NB4 (cell line): ENCODE data around the gene CST6.
"Not testable (repeated sequence)": the region's sequence is repeated elsewhere in the genome, so short reads cannot be mapped to it uniquely, and the experiment has no call there.

Experiments used
- DNase-seq: peaks from one replicate; pipeline ENCODE4 v3.0.0; 2010; ENCODE audit warnings: low read depth
- H3K4me3 ChIP-seq: one replicate; pipeline ENCODE4 v1.5.1; 2011; ENCODE audit warnings: mild to moderate bottlenecking, low read depth, low read length, moderate library complexity
- MYC ChIP-seq: IDR thresholded peaks from 2 replicates; pipeline ENCODE4 v1.6.1; 2011; ENCODE audit warnings: low read depth, low read length
- POLR2A ChIP-seq: IDR thresholded peaks from 2 replicates; pipeline ENCODE4 v1.6.1; 2011; ENCODE audit warnings: mild to moderate bottlenecking; ENCODE audit not compliant: insufficient read length; ENCODE audit errors: extremely low read depth
- TF ChIP-seq, protein P1 (sequence below): IDR thresholded peaks from 2 replicates; pipeline ENCODE4 v1.6.1; 2011; ENCODE audit warnings: low read depth, low read length
- TF ChIP-seq, protein P2 (sequence below): IDR thresholded peaks from one replicate; pipeline ENCODE4 v1.5.1; 2012; ENCODE audit warnings: low read depth, low read length

CST6 gene

GRCh38 chr11:66016793-66017177 is 5.0 kb downstream of the CST6 start:
- DNase-seq = no peak
- TF ChIP-seq POLR2A (no peak), MYC (no peak)
- TF ChIP-seq, protein P1, sequence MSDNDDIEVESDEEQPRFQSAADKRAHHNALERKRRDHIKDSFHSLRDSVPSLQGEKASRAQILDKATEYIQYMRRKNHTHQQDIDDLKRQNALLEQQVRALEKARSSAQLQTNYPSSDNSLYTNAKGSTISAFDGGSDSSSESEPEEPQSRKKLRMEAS = no peak
- TF ChIP-seq, protein P2, sequence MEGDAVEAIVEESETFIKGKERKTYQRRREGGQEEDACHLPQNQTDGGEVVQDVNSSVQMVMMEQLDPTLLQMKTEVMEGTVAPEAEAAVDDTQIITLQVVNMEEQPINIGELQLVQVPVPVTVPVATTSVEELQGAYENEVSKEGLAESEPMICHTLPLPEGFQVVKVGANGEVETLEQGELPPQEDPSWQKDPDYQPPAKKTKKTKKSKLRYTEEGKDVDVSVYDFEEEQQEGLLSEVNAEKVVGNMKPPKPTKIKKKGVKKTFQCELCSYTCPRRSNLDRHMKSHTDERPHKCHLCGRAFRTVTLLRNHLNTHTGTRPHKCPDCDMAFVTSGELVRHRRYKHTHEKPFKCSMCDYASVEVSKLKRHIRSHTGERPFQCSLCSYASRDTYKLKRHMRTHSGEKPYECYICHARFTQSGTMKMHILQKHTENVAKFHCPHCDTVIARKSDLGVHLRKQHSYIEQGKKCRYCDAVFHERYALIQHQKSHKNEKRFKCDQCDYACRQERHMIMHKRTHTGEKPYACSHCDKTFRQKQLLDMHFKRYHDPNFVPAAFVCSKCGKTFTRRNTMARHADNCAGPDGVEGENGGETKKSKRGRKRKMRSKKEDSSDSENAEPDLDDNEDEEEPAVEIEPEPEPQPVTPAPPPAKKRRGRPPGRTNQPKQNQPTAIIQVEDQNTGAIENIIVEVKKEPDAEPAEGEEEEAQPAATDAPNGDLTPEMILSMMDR = no peak
- no peak overlapping the region for H3K4me3 ChIP-seq

DNA sequence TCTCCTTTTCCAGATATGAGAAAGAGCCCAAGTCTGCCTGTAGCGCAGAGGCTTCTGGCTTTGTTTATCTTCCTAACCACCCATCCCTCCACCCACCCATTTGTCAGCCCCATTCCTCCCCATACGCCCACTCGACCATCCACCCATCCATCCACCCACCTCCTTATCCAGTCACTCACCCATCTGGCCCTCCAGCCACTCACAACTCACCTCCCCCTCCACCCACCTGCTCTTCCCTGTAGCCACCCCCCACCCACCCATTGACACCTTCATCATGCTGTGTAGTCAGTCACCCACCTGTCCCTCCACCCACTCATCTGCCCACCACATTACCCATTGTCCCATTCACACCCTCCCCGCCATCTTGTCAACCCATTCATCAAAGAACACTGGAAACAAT is 5.5 kb downstream of the CST6 start:
- no peak overlapping the region for H3K4me3 ChIP-seq
- TF ChIP-seq, protein P1 = no peak
- TF ChIP-seq POLR2A (no peak), MYC (no peak)
- TF ChIP-seq, protein P2 = no peak

DNA sequence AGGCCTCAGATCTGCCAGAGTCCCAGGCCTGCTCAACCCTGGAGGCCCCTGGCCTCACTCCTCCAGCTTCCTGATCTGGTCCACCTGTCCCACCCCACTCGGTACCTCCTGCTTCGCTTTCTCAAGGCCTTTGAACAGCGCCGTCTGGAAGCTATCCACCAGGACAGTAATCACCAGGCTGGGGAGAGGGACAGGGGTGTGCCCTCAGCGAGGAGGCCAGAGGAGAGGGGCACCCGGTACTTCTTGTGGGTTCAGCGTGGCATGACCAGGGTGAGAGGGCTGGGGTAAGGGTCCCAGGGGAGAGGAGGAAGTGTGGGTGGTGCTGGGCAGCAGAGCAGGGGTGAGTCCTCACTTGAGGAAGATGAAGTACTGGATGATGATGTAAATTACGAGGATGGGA is 8.4 kb downstream of the CST6 start:
- DNase-seq = peak; percentile 40
- TF ChIP-seq, protein P2 = no peak
- TF ChIP-seq MYC (no peak), POLR2A (no peak)
- TF ChIP-seq, protein P1 = no peak
- H3K4me3 ChIP-seq = no peak overlapping the region

More for the DNA sequence above, 5.5 kb downstream of the CST6 start:
- no peak for DNase-seq

- peak; percentile 94 for DNase-seq
- TF ChIP-seq POLR2A = no peak
- TF ChIP-seq, protein P1 = peak; percentile 69
- peak; percentile 20; the same call in 1 of the 2 replicates for TF ChIP-seq MYC
- H3K4me3 ChIP-seq = no peak overlapping the region
Measured at GRCh38 chr11:66020618-66021357, 9.0 kb downstream of the CST6 start.

DNA sequence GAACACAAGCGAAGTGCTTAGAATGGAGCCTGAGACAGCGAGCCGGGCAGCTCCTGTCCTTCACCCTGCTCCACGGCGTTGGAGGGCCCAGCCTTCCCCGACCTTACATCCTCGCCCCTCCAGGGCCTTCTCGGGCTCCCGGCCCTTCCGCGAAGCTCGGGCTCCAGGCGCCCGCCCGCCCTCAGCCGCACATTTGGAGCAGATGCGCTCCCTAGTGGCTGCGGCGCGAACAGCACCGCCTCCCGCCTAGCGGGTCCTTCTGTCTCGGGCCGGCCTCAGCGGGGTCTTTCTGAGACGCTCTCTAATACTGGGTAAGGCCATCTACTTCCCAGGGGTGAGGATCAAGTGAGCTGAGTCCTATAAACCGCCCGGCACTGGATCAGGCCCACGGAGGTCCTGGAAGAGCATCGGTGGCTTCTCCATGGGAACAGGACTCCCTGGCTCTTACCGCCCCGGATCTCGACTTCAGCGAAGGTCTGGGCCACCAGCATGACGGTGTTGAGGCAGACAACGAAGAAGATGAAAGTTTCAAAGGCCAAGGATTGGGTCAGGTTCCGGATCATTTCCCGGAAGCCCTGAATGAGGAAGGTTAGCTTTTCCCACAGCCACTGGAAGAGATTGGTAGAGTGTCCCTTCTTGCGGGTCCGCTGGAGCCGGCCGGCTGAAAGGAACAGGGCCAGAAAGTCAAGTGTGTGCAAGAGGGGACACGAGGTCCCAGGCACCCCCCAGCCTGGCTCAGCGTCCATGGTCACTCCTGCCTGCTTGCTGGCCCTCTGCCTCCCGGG is 10.8 kb downstream of the CST6 start:
- TF ChIP-seq, protein P2 = peak; percentile 83
- TF ChIP-seq MYC (peak; percentile 59; the same call in 1 of the 2 replicates), POLR2A (peak; percentile 29)
- TF ChIP-seq, protein P1 = 0 out of 2 replicates have a peak, but pooled peaks have one; percentile 32
- H3K4me3 ChIP-seq = no peak overlapping the region
- peak; percentile 79 for DNase-seq

GRCh38 chr11:66023186-66023440 is 11.3 kb downstream of the CST6 start:
- not testable (repeated sequence) for DNase-seq, H3K4me3 ChIP-seq
